GM12891 (cell line): Measurements from ENCODE around the gene CMIP.

ENCODE experiments used
- POLR2A ChIP-seq: IDR thresholded peaks from 2 replicates; pipeline ENCODE4 v1.6.1; 2011; ENCODE audit warnings: low read depth, low read length, control low read depth
- SPI1 ChIP-seq: IDR thresholded peaks from 2 replicates; pipeline ENCODE4 v1.6.1; 2011; ENCODE audit warnings: low read depth, low read length, control low read depth
- TAF1 ChIP-seq: IDR thresholded peaks from 2 replicates; pipeline ENCODE4 v1.6.1; 2011; ENCODE audit warnings: low read depth, low read length, control low read depth

DNA sequence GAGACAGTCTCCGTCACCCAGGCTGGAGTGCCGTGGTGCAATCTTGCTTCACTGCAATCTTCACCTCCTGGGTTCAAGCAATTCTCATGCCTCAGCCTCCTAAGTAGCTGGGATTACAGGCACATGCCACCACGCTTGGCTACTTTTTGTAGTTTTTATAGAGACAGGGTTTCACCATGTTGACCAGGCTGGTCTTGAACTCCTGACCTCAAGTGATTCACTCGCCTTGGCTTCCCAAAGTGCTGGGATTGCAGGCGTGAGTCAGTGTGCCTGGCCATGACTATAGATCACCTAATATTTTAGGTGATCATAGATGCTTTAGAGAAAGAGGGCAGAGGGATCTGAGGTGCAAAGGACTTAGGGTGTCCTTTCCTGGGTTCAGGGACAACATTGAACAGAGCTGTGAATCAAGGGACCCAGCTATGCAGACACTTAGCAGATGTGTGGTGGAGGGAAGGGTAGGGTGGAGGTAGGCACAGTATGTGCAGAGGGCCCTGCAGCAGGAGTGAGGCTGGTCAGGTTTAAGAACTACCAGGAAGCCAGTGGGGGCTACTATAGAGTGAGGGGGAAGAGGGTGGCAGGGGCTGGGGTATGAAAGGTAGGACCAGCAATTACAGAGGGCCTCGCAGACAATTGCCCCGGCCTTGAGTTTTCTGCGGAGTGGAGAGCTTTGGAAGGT, 116.5 kb downstream of the CMIP start:
- TF ChIP-seq POLR2A (no peak), SPI1 (no peak), TAF1 (no peak)
